A673 (cell line): ENCODE data around the gene NEUROD2.

Experiments
- CTCF ChIP-seq: fragments of 300-800, 200-600 bp; sonication (generic); conservative IDR thresholded peaks from 2 replicates; pipeline ENCODE4 v1.5.1; 2017; ENCODE audit warnings: low read depth, mild to moderate bottlenecking, antibody characterized with exemption, low read length, moderate library complexity, mixed read lengths
- EZH2 ChIP-seq: fragments of 200-600 bp; sonication (generic); IDR thresholded peaks from 2 replicates; pipeline ENCODE4 v1.6.1; 2017; ENCODE audit warnings: borderline replicate concordance, low read depth, mild to moderate bottlenecking, mixed read lengths, antibody characterized with exemption, low read length; ENCODE audit not compliant: poor library complexity, severe bottlenecking

- TF ChIP-seq CTCF (no peak), EZH2 (no peak)
Measured at GRCh38 chr17:39562395-39562794, 45.3 kb downstream of the NEUROD2 start.
